Tibial nerve (tissue), 4 donors: ENCODE measurements around the gene ARMH3. TPM values are rescaled to one million over a fixed set of nuclear protein-coding genes. Genes with fewer than 3 reads are reported as not detected.
A peak's percentile ranks its signal among the peaks of the same experiment; 100 is the strongest.
"Not testable (repeated sequence)": the region's sequence is repeated elsewhere in the genome, so short reads cannot be mapped to it uniquely, and the experiment has no call there.

Experiments used
- DNase-seq, 2 donors: peaks; one replicate each; pipeline ENCODE4 v3.0.0-alpha.2; 2019; ENCODE audit warnings: low spot score in 2 of 2
- H3K27ac ChIP-seq, 4 donors: fragments of 200-600 bp; sonication (generic) in 3 of 4; one replicate each; pipeline ENCODE4 v1.5.1; 2017 to 2019; ENCODE audit warnings: mild to moderate bottlenecking in 1 of 4
- H3K27me3 ChIP-seq, 2 donors: fragments of 200-600 bp; sonication (generic) in 1 of 2; one replicate each; pipeline versions ENCODE4 v1.5.1 to v1.6.0; 2017 to 2019
- H3K36me3 ChIP-seq, 3 donors: fragments of 200-600 bp; sonication (generic); one replicate each; pipeline ENCODE4 v1.5.1; 2018 to 2019
- H3K4me1 ChIP-seq, 4 donors: fragments of 200-600 bp; sonication (generic) in 3 of 4; one replicate each; pipeline ENCODE4 v1.5.1; 2017 to 2019
- H3K4me3 ChIP-seq, 4 donors: fragments of 200-600 bp; sonication (generic) in 3 of 4; one replicate each; pipeline ENCODE4 v1.5.1; 2017 to 2019; ENCODE audit warnings: mild to moderate bottlenecking in 1 of 4, moderate library complexity in 1 of 4
- H3K9me3 ChIP-seq, 4 donors: fragments of 200-600 bp; sonication (generic) in 3 of 4; one replicate each; pipeline ENCODE4 v1.5.1; 2017 to 2019
- CTCF ChIP-seq, 5 experiments: fragments of 200-600 bp in 3 of 5; fragments of 450-650 bp in 2 of 5; sonication (generic) in 3 of 5; IDR thresholded peaks; one replicate each; pipeline ENCODE4 v1.5.1; 2016 to 2019; ENCODE audit warnings: antibody characterized with exemption in 5 of 5, mild to moderate bottlenecking in 3 of 5, moderate library complexity in 2 of 5
- EP300 ChIP-seq, 2 donors: sonication (generic); formaldehyde crosslinking; IDR thresholded peaks; one replicate each; pipeline ENCODE4 v1.6.1; 2017; ENCODE audit warnings: antibody characterized with exemption in 2 of 2, mild to moderate bottlenecking in 1 of 2
- POLR2A ChIP-seq, 2 donors: fragments of 450-650 bp; IDR thresholded peaks; one replicate each; pipeline ENCODE4 v1.6.1; 2017; ENCODE audit warnings: antibody characterized with exemption in 2 of 2, mild to moderate bottlenecking in 2 of 2, moderate library complexity in 2 of 2
- WGBS, 2 donors: methylation state at CpG; one replicate each; pipeline ENCODE4 v1.1.5; 2018; 5-methylcytosine and 5-hydroxymethylcytosine counted together
- total RNA-seq, 4 donors: library from RNA; depleted of rRNA; stranded (reverse); fragments of >200 nt; gene quantifications; one replicate each; pipeline ENCODE4 v1.1.0, GENCODE V29; 2016

ARMH3 gene
- total RNA-seq, 4 donors from 2014 or later, result 16.9 to 19.5 (median 18.5) TPM

GRCh38 chr10:102065561-102066398 is 9.8 kb upstream of the ARMH3 start:
- DNase-seq, result no peak
- peak overlapping the region; percentile 65 to 97 (median 80) for H3K4me3 ChIP-seq
- WGBS, 2 donors, result 20 to 24% methylated on average over 10 to 13 of the region's 63 CpGs
- TF ChIP-seq EP300 (IDR thresholded peaks at IDR 0.05) (no peak), CTCF (IDR thresholded peaks at IDR 0.05) (peak in 2 of 5 experiments; percentile 0 to 3), POLR2A (IDR thresholded peaks at IDR 0.05) (no peak)
- H3K36me3 ChIP-seq, result peaks cover 0 to 31% (median 0%) of the 10 kb centered on the region in 3 donors
- peak overlapping the region; percentile 69 to 96 (median 92) for H3K27ac ChIP-seq
- peaks cover 0 to 41% (median 17%) of the 10 kb centered on the region in 4 donors for H3K4me1 ChIP-seq
- H3K27me3 ChIP-seq, result no peaks in the 10 kb centered on the region
- no peaks in the 10 kb centered on the region for H3K9me3 ChIP-seq

GRCh38 chr10:102064868-102065560 is 9.0 kb upstream of the ARMH3 start, which contains the start of gene HPS6:
TSS of gene HPS6 (plus strand) at chr10:102065349. CDS start at chr10:102065475, 126 bp downstream.
- TF ChIP-seq CTCF (IDR thresholded peaks at IDR 0.05), result peak in 3 of 5 experiments; percentile 23 to 43 (median 32)
- TF ChIP-seq EP300 (IDR thresholded peaks at IDR 0.05), result peak in 1 of 2 donors; percentile 81
- peak in 1 of 2 donors; percentile 64 for TF ChIP-seq POLR2A (IDR thresholded peaks at IDR 0.05)
- Histone ChIP-seq H3K4me1 (peaks cover 0 to 41% (median 17%) of the 10 kb centered on the region in 4 donors), H3K27ac (peak within 1 kb of the TSS; percentile 69 to 96 (median 92)), H3K9me3 (no peaks in the 10 kb centered on the region), H3K36me3 (peaks cover 0 to 31% (median 0%) of the 10 kb centered on the region in 3 donors), H3K27me3 (no peaks in the 10 kb centered on the region), H3K4me3 (peak within 1 kb of the TSS; percentile 65 to 97 (median 80))
- peak; percentile 69 to 78 for DNase-seq
- 3 to 8% methylated on average over 10 to 47 of the region's 61 CpGs for WGBS, 2 donors

- 77 to 87% methylated on average over 2 of the region's 2 CpGs for whole genome bisulfite sequencing, 2 donors
- Histone ChIP-seq H3K27me3 (no peaks in the 10 kb centered on the region), H3K4me3 (peak overlapping the region in 3 of 4 donors; percentile 65 to 97 (median 70)), H3K9me3 (no peaks in the 10 kb centered on the region), H3K4me1 (peaks cover 0 to 41% (median 17%) of the 10 kb centered on the region in 4 donors), H3K36me3 (peaks cover 0 to 30% (median 0%) of the 10 kb centered on the region in 3 donors), H3K27ac (peak overlapping the region in 3 of 4 donors; percentile 90 to 96 (median 95))
- no peak for TF ChIP-seq POLR2A (IDR thresholded peaks at IDR 0.05)
- TF ChIP-seq CTCF (IDR thresholded peaks at IDR 0.05), result no peak
- TF ChIP-seq EP300 (IDR thresholded peaks at IDR 0.05), result no peak
- no peak for DNase-seq
Measured at GRCh38 chr10:102064503-102064867, 8.5 kb upstream of the ARMH3 start.

- Histone ChIP-seq H3K4me1 (peaks cover 0 to 13% (median 5%) of the 10 kb centered on the region in 4 donors), H3K9me3 (no peaks in the 10 kb centered on the region), H3K27ac (no peak overlapping the region), H3K36me3 (no peaks in the 10 kb centered on the region), H3K27me3 (no peaks in the 10 kb centered on the region), H3K4me3 (no peak overlapping the region)
- TF ChIP-seq CTCF (IDR thresholded peaks at IDR 0.05) (no peak), EP300 (IDR thresholded peaks at IDR 0.05) (no peak), POLR2A (IDR thresholded peaks at IDR 0.05) (no peak)
- no peak for DNase-seq
Measured at GRCh38 chr10:102059987-102060386, 4.0 kb upstream of the ARMH3 start.

- not testable (repeated sequence) for H3K9me3 ChIP-seq, H3K27me3 ChIP-seq, H3K36me3 ChIP-seq
- 67 to 69% methylated on average over 34 of the region's 34 CpGs for WGBS, 2 donors
- H3K27ac ChIP-seq, result peak overlapping the region; percentile 80 to 98 (median 94)
- peaks cover 0 to 41% (median 10%) of the 10 kb centered on the region in 4 donors for H3K4me1 ChIP-seq
- DNase-seq, result peak in 1 of 2 donors; percentile 22
- H3K4me3 ChIP-seq, result peak overlapping the region; percentile 84 to 89 (median 87)
Measured at GRCh38 chr10:102054881-102055646, 909 bp downstream of the ARMH3 start.
